ENCODE data around the gene INTS4. TPM values are rescaled to one million over a fixed set of nuclear protein-coding genes. Genes with fewer than 3 reads are reported as not detected.

Gene INTS4
- total and polyA plus RNA-seq, 2 of the 8 experiments (the other 6 are each of a cell fraction or from before 2014, with no cell fraction given) = 27.0 to 31.3 TPM

GRCh38 chr11:77874206-77874605 lies 120.3 kb downstream of the INTS4 start (continued):
- no peak for TF ChIP-seq KDM1A (IDR thresholded peaks at IDR 0.05; ENCODE audit: borderline replicate concordance, low read length)
